GM21447 (cell line): Measurements from ENCODE around the gene SLC16A12.

Experiments used
- ATAC-seq: cut with Tn5 transposase; IDR thresholded peaks from one replicate; pipeline ENCODE4 v1.9.1; 2021; ENCODE audit not compliant: unreplicated experiment

The SLC16A12 gene

GRCh38 chr10:89515031-89515841, 20.2 kb downstream of the SLC16A12 start:
- no peak for ATAC-seq

DNA sequence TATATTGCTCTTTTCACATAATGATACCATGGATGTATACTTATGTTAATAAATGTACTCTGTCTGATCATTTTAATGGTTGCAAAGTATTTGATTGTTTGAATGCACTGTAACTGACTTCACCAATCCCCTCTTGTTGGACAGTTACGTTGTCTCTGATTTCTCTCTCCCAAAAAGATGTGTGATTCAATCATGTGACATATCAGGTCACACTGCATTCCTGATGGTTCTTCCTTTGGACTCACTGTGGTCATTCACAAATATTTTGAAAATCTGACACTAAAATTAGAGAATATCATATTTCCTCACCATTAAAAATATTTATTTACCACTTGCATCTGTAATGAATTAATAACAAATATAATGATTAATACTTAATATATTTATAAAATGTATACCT, 22.2 kb downstream of the SLC16A12 start:
- ATAC-seq: no peak

DNA sequence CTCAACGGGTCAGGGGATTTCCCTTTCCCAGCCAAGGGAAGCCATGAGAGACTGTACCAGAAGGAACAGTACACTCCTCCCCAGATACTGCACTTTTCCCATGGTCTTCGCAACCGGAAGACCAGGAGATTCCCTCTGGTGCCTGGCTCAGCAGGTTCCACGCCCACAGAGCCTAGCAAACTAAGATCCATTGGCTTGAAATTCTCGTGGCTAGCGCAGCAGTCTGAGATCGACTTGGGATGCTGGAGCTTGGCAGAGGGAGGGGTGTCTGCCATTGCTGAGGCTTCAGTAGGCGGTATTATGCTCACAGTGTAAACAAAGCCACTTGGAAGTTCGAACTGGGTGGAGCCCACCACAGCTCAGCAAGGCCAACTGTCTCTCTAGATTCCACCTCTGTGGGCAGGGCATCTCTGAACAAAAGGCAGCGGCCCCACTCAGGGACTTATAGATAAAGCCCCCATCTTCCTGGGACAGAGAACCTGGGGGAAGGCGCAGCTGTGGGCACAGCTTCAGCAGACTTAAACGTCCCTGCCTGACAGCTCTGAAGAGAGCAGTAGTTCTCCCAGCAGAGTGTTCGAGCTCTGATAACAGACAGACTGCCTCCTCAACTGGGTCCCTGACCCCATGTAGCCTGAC, 29.6 kb downstream of the SLC16A12 start:
- no peak for ATAC-seq

DNA sequence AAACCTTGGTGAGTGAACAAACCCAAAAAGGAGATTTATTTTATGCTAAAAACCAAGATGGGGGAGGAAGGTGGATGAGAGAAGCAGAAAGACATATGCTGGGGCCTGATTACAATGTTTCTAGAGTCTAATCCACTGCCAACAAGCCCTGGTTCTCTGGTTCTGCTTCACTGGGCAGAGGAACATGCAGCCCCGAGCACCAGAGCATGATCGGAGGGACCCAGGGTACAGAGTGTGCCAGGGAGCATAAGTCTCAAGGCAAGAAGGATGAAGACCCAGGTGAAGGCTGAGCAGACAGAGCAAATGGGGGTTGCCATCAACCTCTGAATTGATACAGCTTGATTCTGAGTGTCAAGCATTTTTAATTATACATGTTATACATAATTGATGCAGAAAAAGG, 30.7 kb downstream of the SLC16A12 start:
- no peak for ATAC-seq

DNA sequence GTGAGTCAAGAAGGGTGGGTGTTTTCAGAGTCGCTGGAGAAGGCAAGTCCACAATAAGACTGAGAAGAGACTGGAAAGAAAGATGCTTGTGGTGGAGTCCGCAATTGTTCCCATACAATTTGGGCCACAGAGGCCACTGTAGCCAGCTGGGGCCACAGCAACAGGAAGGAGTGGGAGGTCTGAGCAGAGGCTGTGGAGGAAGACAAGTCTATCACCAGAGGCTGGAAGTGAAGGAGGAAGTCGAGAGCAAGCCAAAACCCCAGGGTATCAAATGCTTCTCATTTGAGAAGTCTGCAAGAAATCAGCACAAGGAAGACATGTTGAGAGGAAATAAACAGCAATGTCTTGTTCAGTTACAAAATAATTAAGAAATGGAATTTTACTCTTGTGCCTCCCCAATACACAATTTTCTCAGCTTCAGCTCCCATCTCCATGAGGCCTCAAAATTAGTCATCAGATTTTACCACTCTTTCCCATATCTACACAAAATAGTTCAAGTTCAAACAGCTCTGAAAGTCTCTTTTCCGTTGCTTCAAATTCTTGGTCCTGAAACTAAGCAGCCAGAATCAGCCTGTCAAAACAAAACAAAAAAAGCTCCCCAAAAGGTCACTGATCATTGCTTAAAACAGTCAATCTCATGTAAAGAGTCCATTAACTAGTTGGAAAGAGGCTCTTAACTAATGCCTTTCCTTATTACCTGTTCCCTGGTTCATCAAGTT, 31.6 kb downstream of the SLC16A12 start:
- ATAC-seq: no peak

DNA sequence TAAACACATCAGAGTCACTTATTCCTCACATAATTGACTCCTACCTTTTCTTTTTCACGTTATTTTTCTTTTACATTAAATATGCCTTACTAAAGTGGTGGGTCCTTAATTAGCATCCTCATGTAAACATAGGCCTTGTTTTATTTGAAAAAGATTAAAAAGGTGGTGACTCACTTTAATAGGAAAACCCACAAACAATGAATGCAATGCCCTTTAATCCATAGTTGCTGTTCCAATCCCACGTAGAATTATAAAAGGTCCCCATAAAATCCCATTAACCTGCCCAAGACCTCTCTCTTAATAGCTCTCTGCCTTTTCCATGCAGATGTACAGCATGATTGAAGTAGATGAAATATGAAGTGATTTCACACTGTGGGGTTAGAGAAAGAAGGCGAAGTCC, 32.2 kb downstream of the SLC16A12 start:
- ATAC-seq: no peak

DNA sequence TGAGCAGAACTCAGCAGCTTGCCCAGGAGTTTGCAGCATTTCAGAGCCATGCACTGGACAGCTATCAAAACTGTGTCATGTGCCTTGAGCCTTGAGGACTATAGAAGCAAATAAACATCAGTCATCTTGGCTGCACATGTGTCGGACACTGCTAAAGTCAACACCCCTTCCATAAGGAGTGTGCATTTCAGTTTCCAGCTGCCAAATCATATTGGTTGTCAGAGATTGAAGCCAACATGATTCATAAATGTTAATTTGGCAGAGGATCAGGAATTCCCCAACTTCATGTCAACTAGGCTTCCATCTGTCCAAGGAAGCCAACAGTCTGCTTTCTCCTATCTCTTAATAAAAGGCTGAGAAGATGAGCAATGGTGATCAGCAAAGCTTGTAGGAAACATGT, 32.8 kb downstream of the SLC16A12 start:
- no peak for ATAC-seq

GRCh38 chr10:89494575-89494974, 40.8 kb downstream of the SLC16A12 start:
- no peak for ATAC-seq

DNA sequence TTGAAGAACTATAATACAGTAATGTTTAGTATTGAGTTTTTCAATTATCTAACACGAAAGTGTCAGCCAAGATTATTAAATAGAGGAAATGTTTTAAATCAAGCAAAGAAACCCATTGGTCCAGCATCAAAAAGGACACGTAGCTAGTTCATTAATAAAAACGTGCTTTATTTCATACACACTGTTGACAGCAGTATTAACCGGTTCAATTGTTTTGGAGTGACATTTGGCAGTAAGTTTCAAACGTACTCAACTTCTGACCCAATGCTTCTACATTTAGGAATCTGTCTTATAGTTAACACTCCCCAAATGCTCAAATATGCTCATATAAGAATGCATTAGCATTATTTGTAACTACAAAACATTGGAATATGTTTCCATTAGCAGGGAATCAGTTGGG, 41.3 kb downstream of the SLC16A12 start:
- ATAC-seq: no peak

- no peak for ATAC-seq
These were observed 43.5 kb downstream of the SLC16A12 start for GRCh38 chr10:89491932-89492331.

DNA sequence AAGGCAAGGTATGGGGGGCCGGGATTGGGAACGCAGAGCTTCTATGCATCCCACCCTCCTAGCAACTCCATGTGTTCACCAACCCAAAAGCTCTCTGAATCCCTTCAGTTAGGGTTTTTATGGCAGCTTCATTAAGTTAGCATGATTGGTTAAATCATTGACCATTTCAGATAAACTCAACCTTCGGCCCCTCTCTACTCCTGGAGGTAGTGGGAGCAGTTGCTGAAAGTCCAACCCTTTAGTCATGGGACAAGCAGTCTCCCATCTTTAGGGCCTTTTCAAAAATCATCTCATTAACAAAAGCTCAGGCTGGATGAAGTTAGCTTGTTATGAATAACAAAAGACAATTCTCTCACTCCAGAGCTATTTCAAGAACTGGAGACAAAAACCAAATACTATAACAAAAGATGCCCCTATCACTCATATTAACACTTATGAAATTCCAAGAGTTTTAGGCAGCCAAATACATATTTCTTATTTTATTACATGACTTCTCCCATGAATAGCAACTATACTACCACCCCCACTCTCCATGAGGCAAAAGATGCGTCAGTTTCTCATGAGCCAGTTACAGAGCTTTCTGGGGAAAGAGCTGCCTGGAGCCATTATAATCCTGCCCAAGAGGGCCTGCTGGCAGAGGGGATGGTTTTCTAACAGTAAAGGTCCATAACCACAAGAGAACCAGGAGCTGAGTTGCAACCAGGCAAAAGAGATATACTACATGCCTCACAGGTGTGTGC, 44.6 kb downstream of the SLC16A12 start:
- no peak for ATAC-seq

DNA sequence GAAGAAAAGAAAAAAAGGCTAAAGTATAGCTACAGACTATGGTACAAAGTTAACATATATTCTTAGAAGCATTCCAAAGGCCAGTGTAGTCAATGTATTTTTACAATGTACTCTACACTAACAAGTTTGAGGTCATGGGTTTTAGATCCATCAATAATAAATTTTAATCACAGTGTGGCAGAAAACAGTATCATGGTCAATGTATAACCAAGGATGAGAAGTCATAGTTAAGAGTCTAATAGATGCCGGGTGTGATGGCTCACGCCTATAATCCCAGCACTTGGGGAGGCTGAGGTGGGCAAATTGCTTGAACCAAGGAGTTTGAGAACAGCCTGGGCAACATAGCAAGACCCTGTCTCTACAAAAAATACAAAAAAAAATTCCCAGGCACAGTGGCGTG, 53.1 kb downstream of the SLC16A12 start:
- no peak for ATAC-seq

GRCh38 chr10:89481662-89482061, 53.7 kb downstream of the SLC16A12 start:
- ATAC-seq: no peak

DNA sequence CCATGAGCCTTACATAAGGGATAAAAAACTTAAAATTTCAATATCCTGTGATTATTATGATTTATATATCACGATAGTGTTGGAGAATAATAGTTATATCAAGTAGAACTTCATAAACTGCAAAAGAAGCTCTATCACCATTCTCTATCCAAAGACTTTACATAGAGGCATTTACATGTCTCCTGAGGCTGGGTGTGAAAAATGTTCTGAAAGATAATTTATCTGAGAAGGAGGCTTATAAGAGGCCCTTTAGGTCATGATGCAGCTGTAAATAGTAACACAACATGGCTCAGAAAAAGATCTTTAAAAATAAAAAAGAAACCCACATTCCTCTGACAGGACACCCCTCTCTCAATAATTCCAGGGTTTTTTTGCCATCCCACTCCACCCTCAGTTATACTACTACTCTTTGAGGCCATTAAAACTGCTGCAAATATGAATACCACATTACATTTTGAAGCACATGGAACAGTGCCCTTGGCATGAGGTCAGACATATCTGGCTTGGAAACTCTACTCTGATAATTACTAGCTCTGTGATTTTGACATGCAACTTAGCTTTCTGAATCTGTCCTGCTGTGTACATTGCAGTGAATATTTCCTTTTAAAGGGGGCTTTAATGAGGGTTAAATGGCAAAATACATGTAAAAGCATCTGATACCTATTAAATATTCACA, 55.5 kb downstream of the SLC16A12 start:
- ATAC-seq: no peak

GRCh38 chr10:89478739-89479654, 56.4 kb downstream of the SLC16A12 start:
- no peak for ATAC-seq

- ATAC-seq: peak; percentile 58
These were observed 57.2 kb downstream of the SLC16A12 start for GRCh38 chr10:89478085-89478738.

- no peak for ATAC-seq
These were observed 59.2 kb downstream of the SLC16A12 start for GRCh38 chr10:89476150-89476549.

DNA sequence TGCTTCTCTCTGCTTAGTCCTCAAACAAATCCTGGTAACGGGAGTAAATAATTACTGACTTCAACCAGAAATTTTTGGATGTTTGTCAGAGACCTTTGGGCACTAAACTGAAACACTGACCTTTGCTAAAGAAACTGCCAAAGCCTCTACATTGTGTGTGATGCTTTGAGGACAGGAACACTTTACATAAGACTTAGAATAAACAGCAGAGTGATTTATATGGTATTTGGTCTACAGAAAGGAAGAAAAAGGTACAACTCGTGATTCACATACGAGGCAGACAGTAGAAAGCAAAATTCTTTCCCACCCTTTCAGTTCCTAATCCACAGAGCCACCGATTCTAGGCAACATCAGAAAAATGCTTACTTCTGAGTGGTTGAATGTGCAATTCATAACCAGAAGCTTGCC, 59.8 kb downstream of the SLC16A12 start:
- no peak for ATAC-seq

- ATAC-seq: no peak
These were observed 60.3 kb downstream of the SLC16A12 start for GRCh38 chr10:89475125-89475524.
